Adrenal gland (tissue), 12 donors: Measurements from ENCODE around the gene FBXO46. TPM values are rescaled to one million over a fixed set of nuclear protein-coding genes. Genes with fewer than 3 reads are reported as not detected.
A peak's percentile ranks its signal among the peaks of the same experiment; 100 is the strongest.

Experiments
- DNase-seq, 7 donors: peaks; one replicate each; pipeline ENCODE4 v3.0.0-alpha.2; 2019 to 2020
- H3K27ac ChIP-seq, 5 donors: fragments of 200-600 bp; sonication (generic) in 4 of 5; 1 replicate in 3 of 5; 2 replicates in 2 of 5; pipeline versions ENCODE4 v1.5.1 to v1.8.0; 2016 to 2020; ENCODE audit warnings: mild to moderate bottlenecking in 1 of 5
- H3K27me3 ChIP-seq: fragments of 200-600 bp; 2 replicates; pipeline ENCODE4 v1.8.0; 2021
- H3K36me3 ChIP-seq, 2 donors: fragments of 200-600 bp; replicated peaks in 1 of 2; 1 replicate in 1 of 2; 2 replicates in 1 of 2; pipeline versions ENCODE4 v1.5.1 to v1.8.0; 2018 to 2022
- H3K4me1 ChIP-seq, 2 donors: fragments of 200-600 bp; replicated peaks in 1 of 2; 1 replicate in 1 of 2; 2 replicates in 1 of 2; pipeline versions ENCODE4 v1.5.1 to v1.8.0; 2018 to 2021
- H3K4me3 ChIP-seq, 4 donors: fragments of 200-600 bp; sonication (generic) in 3 of 4; one replicate each; pipeline ENCODE4 v1.5.1; 2016 to 2018
- H3K9me3 ChIP-seq, 3 donors: fragments of 200-600 bp; sonication (generic) in 1 of 3; replicated peaks in 1 of 3; 1 replicate in 2 of 3; 2 replicates in 1 of 3; pipeline versions ENCODE4 v1.5.1 to v1.8.0; 2016 to 2021
- POLR2A ChIP-seq, 2 donors: fragments of 450-650 bp; IDR thresholded peaks; one replicate each; pipeline ENCODE4 v1.6.1; 2017; ENCODE audit warnings: antibody characterized with exemption in 2 of 2, mild to moderate bottlenecking in 2 of 2, moderate library complexity in 1 of 2
- WGBS, 4 donors: extraction: QIAGEN DNeasy Blood & Tissue Kit in 2 of 4; methylation state at CpG; one replicate each; pipeline versions ENCODE4 v1.1.5 to v1.1.7; 2013 to 2017; 5-methylcytosine and 5-hydroxymethylcytosine counted together
- intact Hi-C, 2 donors: fragments of 100-400 bp; cut with DNase I; formaldehyde crosslinking; loops; one replicate each; pipeline versions ENCODE4 v1.14.1 to v1.15.0; 2022 to 2023
- polyA plus RNA-seq, 3 donors: library from polyadenylated mRNA; stranded (reverse); fragments of 200-250 nt in 2 of 3; fragments of 350-450 nt in 1 of 3; fragmentation: Illumina TruSeq in 1 of 3; extraction: RNeasy Lipid Tissue Mini Kit (QIAGEN cat#74804) in 1 of 3; gene quantifications; one replicate each; pipeline ENCODE4 v1.2.3, GENCODE V29; 2013 to 2014
- total RNA-seq, 9 donors: library from RNA; depleted of rRNA in 4 of 9; stranded (reverse); fragments of >200 nt in 4 of 9; fragments of 120-200 nt in 1 of 9; fragmentation: NEBNext Ultra II Directional in 1 of 9; extraction: Animal tissue kit (Norgen Biotek cat#: 25700) in 1 of 9; gene quantifications; one replicate each; pipeline versions ENCODE4 v1.1.0 to v1.2.4, GENCODE V29; 2013 to 2023
- TF ChIP-seq, protein P1 (sequence below), 6 experiments: fragments of 450-650 bp in 4 of 6; fragments of 200-600 bp in 2 of 6; sonication (generic) in 1 of 6; IDR thresholded peaks; 1 replicate in 5 of 6; 2 replicates in 1 of 6; pipeline versions ENCODE4 v1.5.1 to v1.8.0; 2016 to 2021; ENCODE audit warnings: antibody characterized with exemption in 6 of 6, mild to moderate bottlenecking in 2 of 6, moderate library complexity in 1 of 6
- donor health status: healthy with polysubstance abuse.
- donor health status: Bipolar disorder and iron deficiency.
- donor health status: DM: yes; HTN: yes; CAD: no.
- donor health status: DM: no; HTN: no; CAD: no.
- donor health status: DM: no; HTN: no; CAD: no.
- donor health status: DM: yes; HTN: yes; CAD: no.

FBXO46 gene
- total and polyA plus RNA-seq, 12 donors, result 3.2 to 25.6 (median 11.2) TPM

DNA sequence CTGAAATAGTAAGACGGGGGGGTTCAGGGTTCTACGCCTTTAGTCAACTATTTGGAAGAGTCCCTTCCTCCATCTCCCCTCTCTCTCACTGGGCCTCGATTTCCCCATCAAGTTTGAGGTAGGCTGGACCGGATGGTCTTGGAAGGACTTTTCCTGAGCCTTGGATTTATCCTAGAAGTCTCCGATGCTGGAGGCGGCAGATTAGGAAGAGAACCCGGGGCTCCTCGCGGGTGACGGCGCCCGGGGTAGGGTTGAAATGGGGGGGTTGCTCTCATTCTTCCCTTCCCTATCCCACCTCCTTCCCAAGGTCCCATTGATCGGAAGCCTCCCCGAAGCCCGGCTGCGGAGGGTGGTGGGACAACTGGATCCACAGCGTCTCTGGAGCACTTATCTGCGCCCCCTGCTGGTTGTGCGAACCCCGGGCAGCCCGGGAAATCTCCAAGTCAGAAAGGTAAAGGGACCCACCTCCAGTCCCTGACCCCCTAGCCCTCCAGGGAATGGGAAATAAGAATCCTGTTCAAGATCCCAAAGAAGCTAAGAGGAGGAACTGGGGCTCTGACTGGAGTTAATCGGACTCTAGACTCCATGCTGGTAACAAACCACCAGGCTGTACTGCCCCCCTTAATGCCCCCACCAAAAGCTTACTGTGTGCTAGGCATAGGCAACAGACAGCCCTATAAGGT lies 37.4 kb downstream of the FBXO46 start:
- no peaks in the 10 kb centered on the region for H3K27me3 ChIP-seq
- intact Hi-C loops, result no loop called here
- WGBS, 4 donors, result 0 to 2% (median 0%) methylated on average over 1 to 22 of the region's 22 CpGs
- H3K27ac ChIP-seq, result peak overlapping the region; percentile 82 to 96 (median 91)
- no peaks in the 10 kb centered on the region for H3K9me3 ChIP-seq
- peak; percentile 76 to 92 (median 84) for DNase-seq
- peaks cover 0 to 17% of the 10 kb centered on the region in 2 donors for H3K36me3 ChIP-seq
- H3K4me1 ChIP-seq, result peaks cover 8 to 15% of the 10 kb centered on the region in 2 donors
- no peak for TF ChIP-seq POLR2A (IDR thresholded peaks at IDR 0.05)
- TF ChIP-seq, protein P1, sequence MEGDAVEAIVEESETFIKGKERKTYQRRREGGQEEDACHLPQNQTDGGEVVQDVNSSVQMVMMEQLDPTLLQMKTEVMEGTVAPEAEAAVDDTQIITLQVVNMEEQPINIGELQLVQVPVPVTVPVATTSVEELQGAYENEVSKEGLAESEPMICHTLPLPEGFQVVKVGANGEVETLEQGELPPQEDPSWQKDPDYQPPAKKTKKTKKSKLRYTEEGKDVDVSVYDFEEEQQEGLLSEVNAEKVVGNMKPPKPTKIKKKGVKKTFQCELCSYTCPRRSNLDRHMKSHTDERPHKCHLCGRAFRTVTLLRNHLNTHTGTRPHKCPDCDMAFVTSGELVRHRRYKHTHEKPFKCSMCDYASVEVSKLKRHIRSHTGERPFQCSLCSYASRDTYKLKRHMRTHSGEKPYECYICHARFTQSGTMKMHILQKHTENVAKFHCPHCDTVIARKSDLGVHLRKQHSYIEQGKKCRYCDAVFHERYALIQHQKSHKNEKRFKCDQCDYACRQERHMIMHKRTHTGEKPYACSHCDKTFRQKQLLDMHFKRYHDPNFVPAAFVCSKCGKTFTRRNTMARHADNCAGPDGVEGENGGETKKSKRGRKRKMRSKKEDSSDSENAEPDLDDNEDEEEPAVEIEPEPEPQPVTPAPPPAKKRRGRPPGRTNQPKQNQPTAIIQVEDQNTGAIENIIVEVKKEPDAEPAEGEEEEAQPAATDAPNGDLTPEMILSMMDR (IDR thresholded peaks at IDR 0.05), result peak; percentile 67 to 88 (median 84)
- H3K4me3 ChIP-seq, result peak overlapping the region in 3 of 4 donors; percentile 7 to 91 (median 90)

DNA sequence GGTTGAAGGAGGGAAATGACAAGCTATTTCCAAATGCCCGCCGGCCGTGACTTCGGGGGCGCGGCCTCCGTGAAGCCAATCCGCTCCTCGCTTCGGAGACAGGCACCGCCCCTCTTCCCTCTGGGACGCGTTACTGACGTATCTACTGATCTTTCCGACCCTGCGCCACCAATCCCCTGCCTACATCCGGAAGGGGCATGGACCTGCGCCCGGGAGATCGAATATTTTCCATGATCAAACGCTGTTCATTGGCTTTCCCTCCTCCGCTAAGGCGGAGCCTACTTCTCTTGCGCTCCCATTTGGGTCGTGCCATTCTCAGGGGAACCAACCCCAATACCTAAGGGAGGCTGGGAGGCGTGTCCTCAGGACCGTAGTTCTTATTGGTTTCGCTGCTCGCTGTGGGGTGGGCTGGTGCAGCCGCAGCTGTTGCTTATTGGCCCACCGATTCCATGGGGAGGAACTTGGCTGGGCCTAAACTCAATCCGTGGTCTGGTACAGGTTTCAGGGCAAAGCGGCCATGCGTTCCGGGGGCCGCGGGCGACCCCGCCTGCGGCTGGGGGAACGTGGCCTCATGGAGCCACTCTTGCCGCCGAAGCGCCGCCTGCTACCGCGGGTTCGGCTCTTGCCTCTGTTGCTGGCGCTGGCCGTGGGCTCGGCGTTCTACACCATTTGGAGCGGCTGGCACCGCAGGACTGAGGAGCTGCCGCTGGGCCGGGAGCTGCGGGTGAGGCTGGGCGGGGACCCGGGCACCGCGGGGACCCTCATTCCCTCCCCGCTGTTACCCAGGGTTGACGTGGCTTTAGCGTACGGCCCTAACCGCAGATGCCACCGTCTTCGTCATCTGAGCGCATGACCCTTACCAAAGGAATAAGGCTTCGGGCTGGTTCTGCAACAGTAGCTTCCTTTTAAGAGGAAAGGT lies 38.2 kb downstream of the FBXO46 start, which contains the start of gene QPCTL:
QPCTL (plus strand) TSS at position 480 of the 919 bp plus-strand sequence; CDS start at position 518, 38 bp downstream.
- Histone ChIP-seq H3K27me3 (no peaks in the 10 kb centered on the region), H3K27ac (peak within 1 kb of the TSS; percentile 87 to 96 (median 91)), H3K4me3 (peak within 1 kb of the TSS in 3 of 4 donors; percentile 90 to 93 (median 91)), H3K4me1 (peaks cover 8 to 15% of the 10 kb centered on the region in 2 donors), H3K36me3 (peaks cover 0 to 25% of the 10 kb centered on the region in 2 donors), H3K9me3 (no peaks in the 10 kb centered on the region)
- DNase-seq, result peak; percentile 96 to 100 (median 99)
- TF ChIP-seq POLR2A (IDR thresholded peaks at IDR 0.05), result peak; percentile 44 to 85
- TF ChIP-seq, protein P1 (IDR thresholded peaks at IDR 0.05), result peak in 1 of 6 experiments; percentile 14
- intact Hi-C loops, result no loop called here
- 0 to 1% (median 0%) methylated on average over 20 to 70 of the region's 70 CpGs for WGBS, 4 donors

DNA sequence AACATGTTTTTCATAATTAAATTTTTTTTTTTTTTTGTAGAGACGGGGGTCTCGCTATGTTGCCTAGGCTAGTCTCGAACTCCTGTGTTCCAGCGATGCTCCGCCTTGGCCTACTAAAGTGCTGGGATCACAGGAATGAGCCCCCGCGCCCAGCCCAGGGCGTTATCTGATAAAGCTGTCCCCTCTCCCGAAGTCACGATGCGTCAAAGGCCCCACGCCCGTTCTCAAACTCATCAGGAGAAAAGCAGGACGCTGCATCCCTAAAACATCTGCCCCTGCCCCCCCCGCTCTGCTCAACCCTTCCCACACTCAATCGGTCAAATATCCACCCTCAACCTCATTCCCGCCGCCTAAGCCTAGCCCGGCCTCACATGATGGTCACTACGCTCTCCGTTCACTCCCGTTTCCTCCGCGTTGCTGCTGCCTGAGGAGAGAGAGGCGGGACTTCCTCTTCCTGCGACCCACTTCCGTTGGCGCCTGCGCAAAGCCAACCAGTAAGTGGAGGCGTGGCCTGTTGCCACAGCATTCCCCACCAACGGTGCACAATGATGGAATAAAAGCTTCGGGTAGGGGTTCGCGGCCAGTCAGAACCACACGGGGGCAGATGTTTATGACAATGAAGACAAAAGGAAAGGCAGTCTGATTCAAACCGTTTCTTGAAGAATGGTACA lies 39.0 kb downstream of the FBXO46 start, which contains the start of gene SNRPD2:
SNRPD2 (minus strand) TSS at position 438 of the 671 bp plus-strand sequence; CDS start at position 373, 65 bp downstream.
- 0 to 1% (median 1%) methylated on average over 24 to 36 of the region's 36 CpGs for WGBS, 4 donors
- H3K27me3 ChIP-seq, result no peaks in the 10 kb centered on the region
- H3K27ac ChIP-seq, result peak within 1 kb of the TSS; percentile 87 to 96 (median 91)
- H3K9me3 ChIP-seq, result no peaks in the 10 kb centered on the region
- peak; percentile 93 to 97 (median 95) for DNase-seq
- H3K4me3 ChIP-seq, result peak within 1 kb of the TSS in 3 of 4 donors; percentile 90 to 93 (median 91)
- peaks cover 0 to 33% of the 10 kb centered on the region in 2 donors for H3K36me3 ChIP-seq
- TF ChIP-seq, protein P1 (IDR thresholded peaks at IDR 0.05), result no peak
- TF ChIP-seq POLR2A (IDR thresholded peaks at IDR 0.05), result peak; percentile 81 to 94
- H3K4me1 ChIP-seq, result peaks cover 8 to 15% of the 10 kb centered on the region in 2 donors
- intact Hi-C loops, result no loop called here
